ENCODE results near the gene NAA38.
A peak's percentile ranks its signal among the peaks of the same experiment; 100 is the strongest.

Gene NAA38

GRCh38 chr17:7851438-7852261 lies 5.7 kb downstream of the NAA38 start:
- H3K4me1 ChIP-seq (ENCODE audit: control insufficient read depth, insufficient read depth, low read depth, low read length): peaks cover 32% of the 10 kb centered on the region
- H3K14ac ChIP-seq (ENCODE audit: low read length in 2 of 2): no peak overlapping the region
- H3K36me3 ChIP-seq (ENCODE audit: control insufficient read depth in 1 of 2, insufficient read depth in 2 of 2, low read depth in 1 of 2, low read length in 2 of 2): peaks cover 50 to 75% of the 10 kb centered on the region in 2 experiments
- peak; percentile 86 for DNase-seq
- H2BK12ac ChIP-seq (ENCODE audit: low read length in 2 of 2): peak overlapping the region in 1 of 2 experiments; percentile 73
- H3K27me3 ChIP-seq (ENCODE audit: control insufficient read depth in 1 of 2, insufficient read depth in 1 of 2, low read length in 2 of 2): no peaks in the 10 kb centered on the region
- H2BK120ac ChIP-seq (ENCODE audit: low read depth, low read length): no peak overlapping the region
- no peak overlapping the region for H2AFZ ChIP-seq (ENCODE audit: low read depth, low read length)
- H3K27ac ChIP-seq (ENCODE audit: low read length, poor library complexity, severe bottlenecking): no peak overlapping the region
- peak overlapping the region; percentile 73 for H4K8ac ChIP-seq (ENCODE audit: low read length)
- H2AK5ac ChIP-seq (ENCODE audit: low read length, severe bottlenecking): no peak overlapping the region
- H3K4me2 ChIP-seq (ENCODE audit: low read length, poor library complexity, severe bottlenecking): peak overlapping the region; percentile 28
- H3K9ac ChIP-seq (ENCODE audit: low read length): no peak overlapping the region
- H3K9me3 ChIP-seq (ENCODE audit: control insufficient read depth, low read length): no peaks in the 10 kb centered on the region
- peak overlapping the region in 1 of 2 experiments; percentile 18 for H3K18ac ChIP-seq (ENCODE audit: low read depth in 1 of 2, low read length in 2 of 2)
- H3K79me1 ChIP-seq (replicated peaks; ENCODE audit: low read length, poor library complexity, severe bottlenecking): peaks cover 45% of the 10 kb centered on the region
- no peak overlapping the region for H2BK5ac ChIP-seq (ENCODE audit: low read depth, low read length, poor library complexity, severe bottlenecking)
- H4K91ac ChIP-seq (ENCODE audit: low read length): peak overlapping the region; percentile 78
- no peak overlapping the region for H3K4me3 ChIP-seq (ENCODE audit: insufficient read depth in 1 of 2, low read depth in 1 of 2, low read length in 2 of 2)
- 30% methylated on average over 54 of the region's 60 CpGs for WGBS
- H2BK15ac ChIP-seq (ENCODE audit: low read depth, poor library complexity, severe bottlenecking): no peak overlapping the region
- H3K23ac ChIP-seq (ENCODE audit: low read length in 2 of 2): peak overlapping the region in 1 of 2 experiments; percentile 65
- H3K4ac ChIP-seq (ENCODE audit: low read depth in 1 of 2, low read length in 2 of 2): no peak overlapping the region

- WGBS: 91% methylated on average over 15 of the region's 17 CpGs
- H2BK12ac ChIP-seq (ENCODE audit: low read length in 2 of 2): no peak overlapping the region
- H2AFZ ChIP-seq (ENCODE audit: low read depth, low read length): no peak overlapping the region
- H3K4me1 ChIP-seq (ENCODE audit: control insufficient read depth, insufficient read depth, low read depth, low read length): peaks cover 26% of the 10 kb centered on the region
- H4K8ac ChIP-seq (ENCODE audit: low read length): no peak overlapping the region
- no peak overlapping the region for H2AK5ac ChIP-seq (ENCODE audit: low read length, severe bottlenecking)
- H4K91ac ChIP-seq (ENCODE audit: low read length): no peak overlapping the region
- H3K27me3 ChIP-seq (ENCODE audit: control insufficient read depth in 1 of 2, insufficient read depth in 1 of 2, low read length in 2 of 2): no peaks in the 10 kb centered on the region
- peaks cover 47% of the 10 kb centered on the region for H3K79me1 ChIP-seq (replicated peaks; ENCODE audit: low read length, poor library complexity, severe bottlenecking)
- H2BK15ac ChIP-seq (ENCODE audit: low read depth, poor library complexity, severe bottlenecking): no peak overlapping the region
- no peak overlapping the region for H3K27ac ChIP-seq (ENCODE audit: low read length, poor library complexity, severe bottlenecking)
- H3K9ac ChIP-seq (ENCODE audit: low read length): no peak overlapping the region
- no peaks in the 10 kb centered on the region for H3K9me3 ChIP-seq (ENCODE audit: control insufficient read depth, low read length)
- H3K4me3 ChIP-seq (ENCODE audit: insufficient read depth in 1 of 2, low read depth in 1 of 2, low read length in 2 of 2): no peak overlapping the region
- no peak for DNase-seq
- no peak overlapping the region for H3K18ac ChIP-seq (ENCODE audit: low read depth in 1 of 2, low read length in 2 of 2)
- H3K23ac ChIP-seq (ENCODE audit: low read length in 2 of 2): no peak overlapping the region
- no peak overlapping the region for H3K4me2 ChIP-seq (ENCODE audit: low read length, poor library complexity, severe bottlenecking)
- H2BK5ac ChIP-seq (ENCODE audit: low read depth, low read length, poor library complexity, severe bottlenecking): no peak overlapping the region
- no peak overlapping the region for H3K14ac ChIP-seq (ENCODE audit: low read length in 2 of 2)
- H3K4ac ChIP-seq (ENCODE audit: low read depth in 1 of 2, low read length in 2 of 2): no peak overlapping the region
- no peak overlapping the region for H2BK120ac ChIP-seq (ENCODE audit: low read depth, low read length)
- peaks cover 53 to 83% of the 10 kb centered on the region in 2 experiments for H3K36me3 ChIP-seq (ENCODE audit: control insufficient read depth in 1 of 2, insufficient read depth in 2 of 2, low read depth in 1 of 2, low read length in 2 of 2)
Observed at GRCh38 chr17:7850701-7851437, 6.5 kb downstream of the NAA38 start.

GRCh38 chr17:7849751-7850504 lies 7.4 kb downstream of the NAA38 start:
- Histone ChIP-seq H4K91ac (ENCODE audit: low read length) (no peak overlapping the region), H3K9ac (ENCODE audit: low read length) (no peak overlapping the region), H2BK120ac (ENCODE audit: low read depth, low read length) (no peak overlapping the region), H3K4me2 (ENCODE audit: low read length, poor library complexity, severe bottlenecking) (no peak overlapping the region), H3K9me3 (ENCODE audit: control insufficient read depth, low read length) (no peaks in the 10 kb centered on the region), H3K23ac (ENCODE audit: low read length in 2 of 2) (no peak overlapping the region), H3K79me1 (replicated peaks; ENCODE audit: low read length, poor library complexity, severe bottlenecking) (peaks cover 46% of the 10 kb centered on the region), H3K18ac (ENCODE audit: low read depth in 1 of 2, low read length in 2 of 2) (no peak overlapping the region), H2AK5ac (ENCODE audit: low read length, severe bottlenecking) (no peak overlapping the region), H2BK5ac (ENCODE audit: low read depth, low read length, poor library complexity, severe bottlenecking) (no peak overlapping the region), H3K36me3 (ENCODE audit: control insufficient read depth in 1 of 2, insufficient read depth in 2 of 2, low read depth in 1 of 2, low read length in 2 of 2) (peaks cover 56 to 86% of the 10 kb centered on the region in 2 experiments), H3K14ac (ENCODE audit: low read length in 2 of 2) (no peak overlapping the region), H2BK15ac (ENCODE audit: low read depth, poor library complexity, severe bottlenecking) (no peak overlapping the region), H3K4me1 (ENCODE audit: control insufficient read depth, insufficient read depth, low read depth, low read length) (peaks cover 24% of the 10 kb centered on the region), H3K27me3 (ENCODE audit: control insufficient read depth in 1 of 2, insufficient read depth in 1 of 2, low read length in 2 of 2) (no peaks in the 10 kb centered on the region), H2BK12ac (ENCODE audit: low read length in 2 of 2) (no peak overlapping the region), H4K8ac (ENCODE audit: low read length) (no peak overlapping the region), H3K4me3 (ENCODE audit: insufficient read depth in 1 of 2, low read depth in 1 of 2, low read length in 2 of 2) (no peak overlapping the region), H3K27ac (ENCODE audit: low read length, poor library complexity, severe bottlenecking) (no peak overlapping the region), H3K4ac (ENCODE audit: low read depth in 1 of 2, low read length in 2 of 2) (no peak overlapping the region), H2AFZ (ENCODE audit: low read depth, low read length) (no peak overlapping the region)
- DNase-seq: no peak
- 95% methylated on average over 12 of the region's 12 CpGs for WGBS
